ENCODE measurements around the gene ELFN2.

ELFN2 gene

GRCh38 chr22:37335806-37336199 is 91.5 kb downstream of the ELFN2 start:
- Histone ChIP-seq H3K4me3 (ENCODE audit: low read length) (no peak overlapping the region), H3K4me2 (ENCODE audit: low read length) (no peak overlapping the region)

GRCh38 chr22:37334859-37335805 is 92.1 kb downstream of the ELFN2 start:
- Histone ChIP-seq H3K36me3 (ENCODE audit: control insufficient read depth, low read length) (no peaks in the 10 kb centered on the region), H3K27me3 (ENCODE audit: control insufficient read depth, low read length) (peaks cover 57% of the 10 kb centered on the region), H3F3A (ENCODE audit: control insufficient read depth, insufficient read depth) (no peaks in the 10 kb centered on the region), H3K4me3 (ENCODE audit: low read length) (no peak overlapping the region), H3K27ac (ENCODE audit: low read depth, low read length) (no peak overlapping the region), H3K4me2 (ENCODE audit: low read length) (no peak overlapping the region), H3K9me3 (ENCODE audit: control insufficient read depth, insufficient read depth, low read length) (no peaks in the 10 kb centered on the region), H3K4me1 (ENCODE audit: control insufficient read depth, low read length) (peaks cover 7% of the 10 kb centered on the region; the same call in 1 of the 2 replicates), H4K20me1 (ENCODE audit: control insufficient read depth, insufficient read depth, low read depth, low read length) (no peaks in the 10 kb centered on the region), H3K9me2 (replicated peaks; ENCODE audit: control insufficient read depth, low read length) (no peaks in the 10 kb centered on the region), H3K79me2 (ENCODE audit: control insufficient read depth, low read length) (no peaks in the 10 kb centered on the region)
- no peak for TF ChIP-seq EZH2phosphoT487 (IDR thresholded peaks at IDR 0.05; ENCODE audit: borderline replicate concordance, low read length)
- no peak for TF ChIP-seq CTCF (IDR thresholded peaks at IDR 0.05; ENCODE audit: low read depth, low read length, poor library complexity, severe bottlenecking)

More at GRCh38 chr22:37335806-37336199, 91.5 kb downstream of the ELFN2 start:
- Histone ChIP-seq H3K79me2 (ENCODE audit: control insufficient read depth, low read length) (no peaks in the 10 kb centered on the region), H3K27ac (ENCODE audit: low read depth, low read length) (no peak overlapping the region), H3K9me3 (ENCODE audit: control insufficient read depth, insufficient read depth, low read length) (no peaks in the 10 kb centered on the region), H3K4me1 (ENCODE audit: control insufficient read depth, low read length) (peaks cover under 1% of the 10 kb centered on the region; the same call in 1 of the 2 replicates), H4K20me1 (ENCODE audit: control insufficient read depth, insufficient read depth, low read depth, low read length) (no peaks in the 10 kb centered on the region), H3K36me3 (ENCODE audit: control insufficient read depth, low read length) (no peaks in the 10 kb centered on the region), H3K27me3 (ENCODE audit: control insufficient read depth, low read length) (peaks cover 62% of the 10 kb centered on the region), H3F3A (ENCODE audit: control insufficient read depth, insufficient read depth) (no peaks in the 10 kb centered on the region), H3K9me2 (replicated peaks; ENCODE audit: control insufficient read depth, low read length) (no peaks in the 10 kb centered on the region)
- TF ChIP-seq EZH2phosphoT487 (IDR thresholded peaks at IDR 0.05; ENCODE audit: borderline replicate concordance, low read length): no peak

- Histone ChIP-seq H3K9me2 (replicated peaks; ENCODE audit: control insufficient read depth, low read length) (no peaks in the 10 kb centered on the region), H3K9me3 (ENCODE audit: control insufficient read depth, insufficient read depth, low read length) (no peaks in the 10 kb centered on the region), H3K27me3 (ENCODE audit: control insufficient read depth, low read length) (peaks cover 55% of the 10 kb centered on the region), H3K4me1 (ENCODE audit: control insufficient read depth, low read length) (peaks cover 7% of the 10 kb centered on the region; the same call in 1 of the 2 replicates), H3F3A (ENCODE audit: control insufficient read depth, insufficient read depth) (no peaks in the 10 kb centered on the region), H3K79me2 (ENCODE audit: control insufficient read depth, low read length) (no peaks in the 10 kb centered on the region), H3K4me3 (ENCODE audit: low read length) (no peak overlapping the region), H4K20me1 (ENCODE audit: control insufficient read depth, insufficient read depth, low read depth, low read length) (no peaks in the 10 kb centered on the region), H3K27ac (ENCODE audit: low read depth, low read length) (no peak overlapping the region), H3K4me2 (ENCODE audit: low read length) (no peak overlapping the region), H3K36me3 (ENCODE audit: control insufficient read depth, low read length) (no peaks in the 10 kb centered on the region)
- TF ChIP-seq CTCF (IDR thresholded peaks at IDR 0.05; ENCODE audit: low read depth, low read length, poor library complexity, severe bottlenecking) (no peak), EZH2phosphoT487 (IDR thresholded peaks at IDR 0.05; ENCODE audit: borderline replicate concordance, low read length) (no peak)
Measured at GRCh38 chr22:37334461-37334858, 92.8 kb downstream of the ELFN2 start.

Data from DOHH2 (cell line).